ENCODE data around the gene UGT1A3.
"Not testable (repeated sequence)": the region's sequence is repeated elsewhere in the genome, so short reads cannot be mapped to it uniquely, and the experiment has no call there.

Gene UGT1A3

DNA sequence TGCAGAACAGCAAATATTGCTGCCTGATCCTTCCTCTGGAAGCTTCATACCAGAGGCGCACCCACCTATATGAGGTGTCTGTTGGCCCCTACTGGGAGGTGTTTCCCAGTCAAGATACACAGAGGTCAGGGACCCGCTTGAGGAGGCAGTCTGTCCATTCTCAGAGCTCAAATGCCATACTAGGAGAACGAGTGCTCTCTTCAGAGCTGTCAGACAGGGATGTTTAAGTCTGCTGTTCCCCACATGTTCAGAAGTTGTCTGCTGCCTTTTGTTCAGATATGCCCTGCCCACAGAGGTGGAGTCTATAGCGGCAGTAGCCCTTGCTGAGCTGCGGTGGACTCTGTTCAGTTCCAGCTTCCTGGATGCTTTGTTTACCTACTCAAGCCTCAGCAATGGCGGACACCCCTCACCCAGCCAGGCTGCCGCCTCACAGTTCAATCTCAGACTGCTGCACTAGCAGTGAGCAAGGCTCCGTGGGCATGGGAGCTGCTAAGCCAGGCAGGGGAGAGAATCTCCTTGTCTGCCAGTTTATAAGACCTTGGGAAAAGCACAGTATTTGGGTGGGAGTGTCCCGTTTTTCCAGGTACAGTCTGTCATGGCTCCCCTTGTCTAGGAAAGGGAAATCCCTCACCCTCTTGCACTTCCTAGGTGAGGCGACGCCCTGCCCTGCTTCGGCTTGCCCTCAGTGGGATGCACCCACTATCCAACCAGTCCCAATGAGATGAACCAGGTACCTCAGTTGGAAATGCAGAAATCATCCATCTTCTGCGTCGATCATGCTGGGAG is 8.2 kb downstream of the UGT1A3 start:
- H3K9me3 Mint-ChIP-seq; H3K4me1 Mint-ChIP-seq (ENCODE audit: low read depth); H3K4me3 Mint-ChIP-seq; H3K27ac Mint-ChIP-seq; intact Hi-C loops (cut with micrococcal nuclease); H3K27me3 Mint-ChIP-seq; H3K36me3 Mint-ChIP-seq (ENCODE audit: low read depth): not testable (repeated sequence)

DNA sequence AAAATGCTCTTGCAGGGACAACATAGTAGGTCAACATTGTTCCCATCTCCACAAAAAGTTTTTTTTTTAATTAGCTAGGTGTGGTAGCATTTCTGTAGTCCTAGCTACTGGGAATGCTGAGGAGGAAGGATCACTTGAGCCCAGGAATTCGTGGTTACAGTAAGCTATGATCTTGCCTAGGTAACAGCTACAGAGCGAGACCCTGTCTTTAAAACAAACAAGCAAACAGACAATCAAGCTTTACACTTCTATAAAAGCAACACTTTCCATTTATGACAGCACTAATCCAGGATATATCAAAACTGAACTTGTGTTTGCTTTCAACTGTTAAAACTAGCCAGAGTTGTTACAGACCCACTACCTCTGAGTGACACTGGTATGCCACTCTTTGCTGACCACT is 12.0 kb downstream of the UGT1A3 start:
- intact Hi-C loops (cut with micrococcal nuclease), result no loop called here
- Mint-ChIP-seq H3K4me1 (ENCODE audit: low read depth) (no peaks in the 10 kb centered on the region), H3K27me3 (peaks cover 2% of the 10 kb centered on the region), H3K9me3 (no peaks in the 10 kb centered on the region), H3K36me3 (ENCODE audit: low read depth) (no peaks in the 10 kb centered on the region), H3K27ac (no peak overlapping the region), H3K4me3 (no peak overlapping the region)

DNA sequence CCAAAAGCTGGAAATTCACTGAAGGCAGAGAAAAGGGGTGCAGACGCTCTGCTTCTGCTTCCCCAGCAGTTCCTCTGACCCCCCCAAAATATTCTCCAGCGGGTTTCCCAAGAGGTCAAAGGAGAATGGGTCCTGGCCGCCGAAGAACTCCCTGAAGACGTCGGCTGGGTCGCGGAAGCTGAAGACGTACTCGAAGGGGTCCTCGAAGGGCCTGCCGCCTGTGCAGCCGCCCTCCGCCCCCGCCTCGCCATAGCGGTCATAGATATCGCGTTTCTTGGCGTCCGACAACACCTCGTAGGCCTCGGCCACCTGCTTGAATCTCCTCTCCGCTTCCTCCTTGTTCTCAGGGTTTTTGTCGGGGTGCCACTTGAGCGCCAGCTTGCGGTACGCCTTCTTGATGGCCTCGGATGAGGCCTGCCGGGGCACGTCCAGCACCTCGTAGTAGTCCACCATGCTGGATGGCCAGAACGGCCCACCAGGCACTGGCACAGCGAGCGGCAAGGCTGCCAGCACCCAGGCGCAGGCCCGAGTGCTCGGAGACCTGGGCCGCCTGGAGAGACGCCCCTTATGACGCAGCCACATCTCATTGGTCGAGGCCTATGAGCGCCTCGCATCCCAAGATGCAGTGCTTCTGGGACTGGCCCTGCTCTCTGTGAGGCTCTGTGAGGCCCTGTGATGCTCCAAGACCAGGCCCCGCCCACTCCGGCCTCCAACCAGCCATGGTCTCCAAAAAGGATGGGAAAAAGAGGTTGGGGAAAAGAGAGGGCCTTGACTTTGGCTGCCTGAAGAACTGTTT is 14.8 kb downstream of the UGT1A3 start:
- Mint-ChIP-seq H3K27ac (no peak overlapping the region), H3K4me3 (no peak overlapping the region), H3K4me1 (ENCODE audit: low read depth) (no peaks in the 10 kb centered on the region), H3K27me3 (peaks cover 6% of the 10 kb centered on the region), H3K9me3 (no peaks in the 10 kb centered on the region), H3K36me3 (ENCODE audit: low read depth) (no peaks in the 10 kb centered on the region)
- intact Hi-C loops (cut with micrococcal nuclease), result no loop called here

DNA sequence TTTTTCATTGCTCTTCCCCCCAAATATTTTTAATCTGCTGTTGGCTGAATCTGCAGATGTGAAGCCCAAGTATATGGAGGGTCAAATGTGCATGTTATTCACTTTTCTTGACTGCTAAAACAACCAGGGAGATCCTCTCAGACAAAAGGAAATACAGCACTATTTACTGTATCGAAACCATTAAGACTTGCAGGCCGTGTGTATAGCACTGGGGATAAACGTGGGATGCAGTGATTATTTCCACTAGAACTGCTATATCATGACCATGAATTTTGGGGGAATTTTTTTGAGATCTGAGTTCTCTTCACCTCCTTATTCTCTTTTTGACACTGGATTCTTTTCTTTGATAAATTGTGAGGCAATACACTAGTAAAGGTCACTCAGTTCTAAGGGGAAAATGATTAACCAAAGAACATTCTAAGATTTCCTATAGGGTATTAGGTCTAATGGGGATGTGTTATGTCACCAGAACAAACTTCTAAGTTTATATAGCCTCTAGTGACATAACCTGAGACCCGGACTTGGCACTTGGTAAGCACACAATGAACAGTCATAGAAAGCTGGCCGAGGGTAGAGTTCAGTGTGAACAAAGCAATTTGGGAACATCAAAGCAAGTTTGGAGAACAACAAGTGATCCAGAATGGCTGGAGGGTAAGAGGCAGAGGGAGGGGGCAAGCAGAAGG is 16.4 kb downstream of the UGT1A3 start:
- no peaks in the 10 kb centered on the region for H3K36me3 Mint-ChIP-seq (ENCODE audit: low read depth)
- H3K4me1 Mint-ChIP-seq (ENCODE audit: low read depth), result no peaks in the 10 kb centered on the region
- no peak overlapping the region for H3K27ac Mint-ChIP-seq
- intact Hi-C loops (cut with micrococcal nuclease), result no loop called here
- peaks cover 6% of the 10 kb centered on the region for H3K27me3 Mint-ChIP-seq
- peaks cover 10% of the 10 kb centered on the region for H3K9me3 Mint-ChIP-seq
- no peak overlapping the region for H3K4me3 Mint-ChIP-seq

DNA sequence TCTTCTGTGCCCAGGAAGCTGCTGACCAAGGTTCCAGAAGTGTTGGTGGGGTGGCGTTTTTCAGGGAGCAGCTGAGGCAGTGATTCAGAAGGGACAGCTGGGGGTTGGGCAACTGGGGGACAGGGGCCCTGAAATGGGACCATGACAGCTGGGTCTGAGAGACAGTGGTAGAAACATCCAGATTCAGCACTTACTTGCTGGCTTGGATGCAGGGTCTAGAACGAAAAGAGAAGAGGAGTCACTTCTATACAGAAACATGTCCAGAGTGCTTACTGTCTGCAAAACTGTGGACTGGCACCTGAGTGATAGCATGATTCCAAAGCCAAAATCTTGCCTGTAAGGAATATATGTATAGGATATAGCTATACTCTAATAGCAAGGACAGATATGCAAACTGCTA is 17.0 kb downstream of the UGT1A3 start:
- H3K9me3 Mint-ChIP-seq, result peaks cover 16% of the 10 kb centered on the region
- H3K36me3 Mint-ChIP-seq (ENCODE audit: low read depth); H3K27me3 Mint-ChIP-seq; H3K4me1 Mint-ChIP-seq (ENCODE audit: low read depth); H3K27ac Mint-ChIP-seq; intact Hi-C loops (cut with micrococcal nuclease); H3K4me3 Mint-ChIP-seq: not testable (repeated sequence)

DNA sequence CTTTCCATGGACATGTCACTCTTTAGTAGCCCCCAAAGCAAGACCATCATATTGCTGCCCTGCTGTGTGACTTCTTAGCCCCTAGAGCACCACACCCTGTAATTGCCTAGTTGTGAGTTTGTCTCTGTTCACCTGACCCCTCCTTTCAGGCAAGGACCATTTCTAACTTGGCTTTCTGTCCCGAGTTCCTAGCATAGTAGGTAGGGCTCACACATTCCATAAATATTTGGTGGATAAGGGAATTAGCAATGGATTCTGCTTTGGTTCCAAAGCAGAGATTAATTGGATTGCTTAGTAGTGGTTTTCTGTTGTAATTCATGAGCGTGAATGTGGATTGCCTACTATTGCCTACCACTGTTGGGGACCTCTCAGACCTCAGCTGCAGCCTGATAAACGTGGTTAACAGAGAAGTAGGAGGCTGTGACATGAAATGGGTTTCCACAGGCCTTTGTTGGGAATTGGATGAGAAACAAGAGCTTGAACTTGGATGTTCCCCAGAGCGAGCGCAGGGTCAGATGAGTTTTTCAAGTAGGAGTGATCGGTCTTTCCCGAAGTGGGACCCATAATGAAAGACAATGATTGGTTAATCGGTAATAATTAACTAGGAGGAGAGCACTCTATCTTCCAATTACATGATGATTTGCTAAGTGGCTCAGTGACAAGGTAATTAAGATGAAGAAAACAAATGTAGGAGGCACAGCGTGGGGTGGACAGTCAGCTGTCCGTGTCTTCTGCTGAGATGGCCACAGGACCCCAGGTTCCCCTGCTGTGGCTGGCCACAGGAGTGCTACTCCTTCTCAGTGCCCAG is 17.8 kb downstream of the UGT1A3 start:
- Mint-ChIP-seq H3K4me3 (no peak overlapping the region), H3K27ac (no peak overlapping the region)
- intact Hi-C loops (cut with micrococcal nuclease), result no loop called here

DNA sequence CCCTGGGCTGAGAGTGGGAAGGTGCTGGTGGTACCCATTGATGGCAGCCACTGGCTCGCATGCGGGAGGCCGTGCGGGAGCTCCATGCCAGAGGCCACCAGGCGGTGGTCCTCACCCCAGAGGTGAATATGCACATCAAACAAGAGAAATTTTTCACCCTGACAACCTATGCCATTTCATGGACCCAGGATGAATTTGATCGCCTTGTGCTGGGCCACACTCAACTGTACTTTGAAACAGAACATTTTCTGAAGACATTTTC is 18.4 kb downstream of the UGT1A3 start:
- peaks cover 29% of the 10 kb centered on the region for H3K9me3 Mint-ChIP-seq
- H3K27me3 Mint-ChIP-seq, result peaks cover 6% of the 10 kb centered on the region
- intact Hi-C loops (cut with micrococcal nuclease), result no loop called here
- H3K27ac Mint-ChIP-seq, result no peak overlapping the region
- H3K36me3 Mint-ChIP-seq (ENCODE audit: low read depth), result no peaks in the 10 kb centered on the region
- H3K4me3 Mint-ChIP-seq, result no peak overlapping the region
- no peaks in the 10 kb centered on the region for H3K4me1 Mint-ChIP-seq (ENCODE audit: low read depth)

More for the DNA sequence above, 17.8 kb downstream of the UGT1A3 start:
- Mint-ChIP-seq H3K9me3 (peaks cover 24% of the 10 kb centered on the region), H3K27me3 (peaks cover 6% of the 10 kb centered on the region), H3K36me3 (ENCODE audit: low read depth) (no peaks in the 10 kb centered on the region), H3K4me1 (ENCODE audit: low read depth) (no peaks in the 10 kb centered on the region)

DNA sequence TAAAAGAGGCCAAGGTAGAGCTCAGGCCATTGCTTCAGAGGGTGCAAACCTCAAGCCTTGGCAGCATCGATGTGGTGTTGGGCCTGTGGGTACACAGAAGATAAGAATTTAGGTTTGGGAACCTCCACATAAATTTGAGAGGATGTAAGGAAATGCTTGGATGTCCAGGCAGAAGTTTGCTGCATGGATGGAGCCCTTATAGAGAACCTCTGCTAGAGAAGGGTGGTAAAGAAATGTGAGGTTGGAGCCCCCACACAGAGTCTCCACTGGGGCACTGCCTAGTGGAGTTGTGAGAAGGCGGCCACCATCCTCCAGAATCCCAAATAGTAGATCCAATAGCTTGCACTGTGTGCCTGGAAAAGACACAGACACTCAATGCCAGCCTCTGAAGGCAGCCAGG is 21.8 kb downstream of the UGT1A3 start:
- H3K4me3 Mint-ChIP-seq; H3K27me3 Mint-ChIP-seq; H3K36me3 Mint-ChIP-seq (ENCODE audit: low read depth); intact Hi-C loops (cut with micrococcal nuclease); H3K27ac Mint-ChIP-seq; H3K4me1 Mint-ChIP-seq (ENCODE audit: low read depth): not testable (repeated sequence)
- peaks cover 29% of the 10 kb centered on the region for H3K9me3 Mint-ChIP-seq

DNA sequence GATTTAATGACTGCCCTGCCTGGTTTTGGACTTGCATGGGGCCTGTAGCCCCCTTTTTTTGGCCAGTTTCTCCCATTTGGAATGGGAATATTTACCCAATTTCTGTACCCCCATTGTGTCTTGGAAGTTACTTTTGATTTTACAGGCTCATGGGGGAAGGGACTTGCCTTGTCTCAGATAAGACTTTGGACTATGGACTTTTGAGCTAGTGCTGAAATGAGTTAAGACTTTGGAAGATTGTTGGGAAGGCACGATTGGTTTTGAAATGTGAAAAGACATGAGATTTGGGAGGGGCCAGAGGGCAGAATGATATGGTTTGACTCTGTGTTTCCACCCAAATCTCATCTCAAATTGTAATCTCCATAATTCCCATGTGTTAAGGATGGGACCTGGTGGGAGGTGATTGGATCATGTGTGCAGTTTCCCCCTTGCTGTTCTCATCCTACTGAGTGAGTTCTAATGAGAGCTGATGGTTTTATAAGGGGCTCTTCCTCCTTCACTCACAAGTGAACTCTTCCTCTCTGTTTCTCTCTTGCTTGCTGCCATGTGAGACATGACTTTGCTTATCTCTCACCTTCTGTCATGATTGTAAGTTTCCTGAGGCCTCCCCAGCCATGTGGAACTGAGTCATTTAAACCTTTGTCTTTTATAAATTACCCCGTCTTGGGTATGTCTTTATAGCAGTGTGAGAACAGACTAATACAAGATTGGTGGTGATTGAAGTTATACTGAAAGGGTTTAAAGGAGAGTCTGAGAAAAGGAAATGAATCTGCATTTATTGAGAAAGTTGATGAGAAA is 22.6 kb downstream of the UGT1A3 start:
- peaks cover 29% of the 10 kb centered on the region for H3K9me3 Mint-ChIP-seq
- not testable (repeated sequence) for H3K4me1 Mint-ChIP-seq (ENCODE audit: low read depth)

DNA sequence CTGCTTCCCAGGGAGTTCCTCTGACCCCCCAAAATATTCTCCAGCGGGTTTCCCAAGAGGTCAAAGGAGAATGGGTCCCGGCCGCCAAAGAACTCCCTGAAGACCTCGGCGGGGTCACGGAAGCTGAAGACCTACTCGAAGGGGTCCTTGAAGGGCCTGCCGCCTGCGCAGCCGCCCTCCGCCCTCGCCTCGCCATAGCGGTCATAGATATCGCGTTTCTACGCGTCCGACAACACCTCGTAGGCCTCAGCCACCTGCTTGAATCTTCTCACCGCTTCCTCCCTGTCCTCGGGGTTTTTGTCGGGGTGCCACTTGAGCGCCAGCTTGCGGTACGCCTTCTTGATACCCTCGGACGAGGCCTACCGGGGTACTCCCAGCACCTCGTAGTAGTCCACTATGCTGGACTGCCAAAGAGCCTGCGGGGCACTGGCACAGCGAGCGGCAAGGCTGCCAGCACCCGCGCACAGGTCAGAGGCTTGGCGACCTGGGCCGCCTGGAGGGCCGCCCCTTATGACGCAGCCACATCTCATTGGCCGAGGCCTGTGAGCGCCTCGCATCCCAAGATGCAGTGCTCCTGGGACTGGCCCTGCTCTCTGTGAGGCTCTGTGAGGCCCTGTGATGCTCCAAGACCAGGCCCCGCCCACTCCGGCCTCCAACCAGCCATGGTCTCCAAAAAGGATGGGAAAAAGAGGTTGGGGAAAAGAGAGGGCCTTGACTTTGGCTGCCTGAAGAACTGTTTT is 26.2 kb downstream of the UGT1A3 start:
- Mint-ChIP-seq H3K4me3 (no peak overlapping the region), H3K4me1 (ENCODE audit: low read depth) (no peaks in the 10 kb centered on the region), H3K27ac (no peak overlapping the region), H3K27me3 (peaks cover 2% of the 10 kb centered on the region), H3K9me3 (peaks cover 21% of the 10 kb centered on the region), H3K36me3 (ENCODE audit: low read depth) (no peaks in the 10 kb centered on the region)
- intact Hi-C loops (cut with micrococcal nuclease), result no loop called here

More for the DNA sequence above, 22.6 kb downstream of the UGT1A3 start:
- intact Hi-C loops (cut with micrococcal nuclease); H3K27ac Mint-ChIP-seq; H3K27me3 Mint-ChIP-seq; H3K4me3 Mint-ChIP-seq; H3K36me3 Mint-ChIP-seq (ENCODE audit: low read depth): not testable (repeated sequence)

DNA sequence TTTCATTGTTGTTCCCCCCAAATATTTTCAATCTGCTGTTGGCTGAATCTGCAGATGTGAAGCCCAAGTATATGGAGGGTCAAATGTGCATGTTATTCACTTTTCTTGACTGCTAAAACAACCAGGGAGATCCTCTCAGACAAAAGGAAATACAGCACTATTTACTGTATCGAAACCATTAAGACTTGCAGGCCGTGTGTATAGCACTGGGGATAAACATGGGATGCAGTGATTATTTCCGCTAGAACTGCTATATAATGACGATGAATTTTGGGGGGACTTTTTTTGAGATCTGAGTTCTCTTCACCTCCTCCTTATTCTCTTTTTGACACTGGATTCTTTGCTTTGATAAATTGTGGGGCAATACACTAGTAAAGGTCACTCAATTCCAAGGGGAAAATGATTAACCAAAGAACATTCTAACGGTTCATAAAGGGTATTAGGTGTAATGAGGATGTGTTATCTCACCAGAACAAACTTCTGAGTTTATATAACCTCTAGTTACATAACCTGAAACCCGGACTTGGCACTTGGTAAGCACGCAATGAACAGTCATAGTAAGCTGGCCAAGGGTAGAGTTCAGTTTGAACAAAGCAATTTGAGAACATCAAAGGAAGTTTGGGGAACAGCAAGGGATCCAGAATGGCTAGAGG is 27.7 kb downstream of the UGT1A3 start:
- no peaks in the 10 kb centered on the region for H3K4me1 Mint-ChIP-seq (ENCODE audit: low read depth)
- intact Hi-C loops (cut with micrococcal nuclease), result no loop called here

DNA sequence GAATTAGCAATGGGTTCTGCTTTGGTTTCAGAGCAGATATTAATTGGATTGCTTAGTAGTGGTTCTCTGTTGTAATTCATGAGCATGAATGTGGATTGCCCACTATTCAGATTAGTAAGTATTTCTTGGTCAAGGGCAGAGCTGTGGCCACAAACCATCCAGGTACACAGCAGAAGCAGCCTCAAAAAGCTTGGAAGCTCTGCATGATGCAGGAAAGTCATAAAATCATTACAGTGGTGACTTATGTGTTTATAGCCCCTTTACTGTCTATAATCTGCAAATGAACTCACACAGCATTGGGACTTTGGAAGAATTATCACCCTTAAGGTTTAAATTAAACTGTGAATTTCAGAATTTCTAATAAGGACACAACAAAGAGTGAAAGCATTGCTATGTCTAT is 29.3 kb downstream of the UGT1A3 start:
- Mint-ChIP-seq H3K4me3 (no peak overlapping the region), H3K4me1 (ENCODE audit: low read depth) (no peaks in the 10 kb centered on the region), H3K27ac (no peak overlapping the region), H3K27me3 (peaks cover 2% of the 10 kb centered on the region), H3K36me3 (ENCODE audit: low read depth) (no peaks in the 10 kb centered on the region), H3K9me3 (no peaks in the 10 kb centered on the region)
- intact Hi-C loops (cut with micrococcal nuclease), result no loop called here

More for the DNA sequence above, 27.7 kb downstream of the UGT1A3 start:
- H3K36me3 Mint-ChIP-seq (ENCODE audit: low read depth), result no peaks in the 10 kb centered on the region
- H3K27me3 Mint-ChIP-seq, result peaks cover 2% of the 10 kb centered on the region
- no peak overlapping the region for H3K4me3 Mint-ChIP-seq
- peaks cover 6% of the 10 kb centered on the region for H3K9me3 Mint-ChIP-seq
- no peak overlapping the region for H3K27ac Mint-ChIP-seq

All from dendritic cell treated with granulocyte-macrophage colony-stimulating factor and Interleukin-4, amounts not matched to agents 40 ng/mL and 50 ng/mL, for 4 days (primary cell).